ENCODE measurements around the gene CDR2. TPM values are rescaled to one million over a fixed set of nuclear protein-coding genes. Genes with fewer than 3 reads are reported as not detected.
"Not testable (repeated sequence)": the region's sequence is repeated elsewhere in the genome, so short reads cannot be mapped to it uniquely, and the experiment has no call there.

The CDR2 gene
- total and polyA plus RNA-seq, 2 donors (not counting 1 experiment from before 2014, with no cell fraction given): 8.0 to 11.3 TPM

GRCh38 chr16:22352723-22353122, 21.7 kb downstream of the CDR2 start:
- Mint-ChIP-seq H3K27ac (no peak overlapping the region), H3K9me3 (ENCODE audit: insufficient read depth) (no peaks in the 10 kb centered on the region), H3K4me3 (no peak overlapping the region), H3K4me1 (peaks cover 23% of the 10 kb centered on the region), H3K27me3 (no peaks in the 10 kb centered on the region)
- CTCF ChIA-PET: interaction anchor here (0.6 kb wide), 1 partner anchor 156 kb away, joined by 4 read pairs; no protein-coding TSS in a partner anchor
- no peak overlapping the region for H3K27ac ChIP-seq (ENCODE audit: low read length in 2 of 2)
- no peak for ATAC-seq (ENCODE audit: low read depth)
- no peak overlapping the region for H3K4me3 ChIP-seq (ENCODE audit: control extremely low read depth in 1 of 5, extremely low read depth in 1 of 5, insufficient read depth in 1 of 5, low read depth in 2 of 5, low read length in 4 of 5)
- WGBS (ENCODE audit: insufficient coverage): no CpG with 5 or more reads among the region's 5 CpGs
- H3K36me3 ChIP-seq (replicated peaks in 1 of 2; ENCODE audit: control extremely low read depth in 1 of 2, control insufficient read depth in 1 of 2, extremely low read depth in 1 of 2, insufficient read depth in 2 of 2, low read length in 1 of 2): peaks cover 0 to 12% of the 10 kb centered on the region in 2 experiments
- DNase-seq: no peak
- no peak overlapping the region for H3K4me2 ChIP-seq (replicated peaks; ENCODE audit: low read depth, low read length, poor library complexity, severe bottlenecking)
- H4K20me1 ChIP-seq (ENCODE audit: control insufficient read depth, insufficient read depth, low read length, poor library complexity, severe bottlenecking): no peaks in the 10 kb centered on the region
- H3K27me3 ChIP-seq (replicated peaks in 1 of 4; ENCODE audit: control extremely low read depth in 1 of 4, control insufficient read depth in 3 of 4, insufficient read depth in 4 of 4, low read length in 3 of 4): no peaks in the 10 kb centered on the region
- peaks cover 8 to 19% of the 10 kb centered on the region in 2 donors for H3K4me1 ChIP-seq (ENCODE audit: control insufficient read depth in 2 of 2, insufficient read depth in 2 of 2, low read length in 2 of 2)
- no peaks in the 10 kb centered on the region for H3K79me2 ChIP-seq (ENCODE audit: control insufficient read depth, insufficient read depth, low read length)
- H2AFZ ChIP-seq (ENCODE audit: insufficient read depth, low read depth, low read length, poor library complexity, severe bottlenecking): no peak overlapping the region
- POLR2A ChIA-PET: no interaction called here
- H3K9me3 ChIP-seq (ENCODE audit: control extremely low read depth in 1 of 3, control insufficient read depth in 2 of 3, insufficient read depth in 1 of 3, low read length in 2 of 3): no peaks in the 10 kb centered on the region
- no peak for TF ChIP-seq EZH2 (IDR thresholded peaks at IDR 0.05; ENCODE audit: borderline replicate concordance, insufficient read depth, low read depth, low read length, poor library complexity, severe bottlenecking)
- TF ChIP-seq, protein P1, sequence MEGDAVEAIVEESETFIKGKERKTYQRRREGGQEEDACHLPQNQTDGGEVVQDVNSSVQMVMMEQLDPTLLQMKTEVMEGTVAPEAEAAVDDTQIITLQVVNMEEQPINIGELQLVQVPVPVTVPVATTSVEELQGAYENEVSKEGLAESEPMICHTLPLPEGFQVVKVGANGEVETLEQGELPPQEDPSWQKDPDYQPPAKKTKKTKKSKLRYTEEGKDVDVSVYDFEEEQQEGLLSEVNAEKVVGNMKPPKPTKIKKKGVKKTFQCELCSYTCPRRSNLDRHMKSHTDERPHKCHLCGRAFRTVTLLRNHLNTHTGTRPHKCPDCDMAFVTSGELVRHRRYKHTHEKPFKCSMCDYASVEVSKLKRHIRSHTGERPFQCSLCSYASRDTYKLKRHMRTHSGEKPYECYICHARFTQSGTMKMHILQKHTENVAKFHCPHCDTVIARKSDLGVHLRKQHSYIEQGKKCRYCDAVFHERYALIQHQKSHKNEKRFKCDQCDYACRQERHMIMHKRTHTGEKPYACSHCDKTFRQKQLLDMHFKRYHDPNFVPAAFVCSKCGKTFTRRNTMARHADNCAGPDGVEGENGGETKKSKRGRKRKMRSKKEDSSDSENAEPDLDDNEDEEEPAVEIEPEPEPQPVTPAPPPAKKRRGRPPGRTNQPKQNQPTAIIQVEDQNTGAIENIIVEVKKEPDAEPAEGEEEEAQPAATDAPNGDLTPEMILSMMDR (IDR thresholded peaks at IDR 0.05): no peak
- intact Hi-C loops (cut with micrococcal nuclease): no loop called here
- no peak overlapping the region for H3K9ac ChIP-seq (ENCODE audit: low read length)

DNA sequence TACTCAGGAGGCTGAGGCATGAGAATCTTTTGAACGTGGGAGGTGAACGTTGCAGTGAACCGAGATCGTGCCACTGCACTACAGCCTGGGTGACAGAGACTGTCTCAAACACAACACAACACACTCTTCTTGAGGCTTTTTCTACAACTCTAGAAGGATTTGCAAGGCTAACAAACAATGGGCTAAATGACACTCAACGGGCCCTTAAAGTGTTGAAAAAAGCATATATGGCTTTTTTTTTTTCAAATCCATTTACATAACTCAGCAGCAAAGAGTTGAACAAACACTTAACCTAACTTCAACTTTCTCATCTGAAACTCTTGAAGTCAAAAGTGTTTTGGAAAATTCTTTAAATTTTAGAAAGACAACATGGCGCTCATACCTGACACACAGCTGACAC, 22.3 kb downstream of the CDR2 start:
- Mint-ChIP-seq H3K9me3 (ENCODE audit: insufficient read depth) (no peaks in the 10 kb centered on the region), H3K4me1 (peaks cover 17% of the 10 kb centered on the region), H3K27me3 (no peaks in the 10 kb centered on the region), H3K27ac (no peak overlapping the region), H3K4me3 (no peak overlapping the region)
- TF ChIP-seq EZH2 (IDR thresholded peaks at IDR 0.05; ENCODE audit: borderline replicate concordance, insufficient read depth, low read depth, low read length, poor library complexity, severe bottlenecking): no peak
- TF ChIP-seq, protein P1 (IDR thresholded peaks at IDR 0.05): no peak
- Histone ChIP-seq H3K9ac (ENCODE audit: low read length) (no peak overlapping the region), H3K79me2 (ENCODE audit: control insufficient read depth, insufficient read depth, low read length) (no peaks in the 10 kb centered on the region), H2AFZ (ENCODE audit: insufficient read depth, low read depth, low read length, poor library complexity, severe bottlenecking) (no peak overlapping the region), H3K9me3 (ENCODE audit: control extremely low read depth in 1 of 3, control insufficient read depth in 2 of 3, insufficient read depth in 1 of 3, low read length in 2 of 3) (no peaks in the 10 kb centered on the region), H3K4me2 (replicated peaks; ENCODE audit: low read depth, low read length, poor library complexity, severe bottlenecking) (no peak overlapping the region), H3K27me3 (replicated peaks in 1 of 4; ENCODE audit: control extremely low read depth in 1 of 4, control insufficient read depth in 3 of 4, insufficient read depth in 4 of 4, low read length in 3 of 4) (no peaks in the 10 kb centered on the region), H4K20me1 (ENCODE audit: control insufficient read depth, insufficient read depth, low read length, poor library complexity, severe bottlenecking) (no peaks in the 10 kb centered on the region), H3K27ac (ENCODE audit: low read length in 2 of 2) (no peak overlapping the region), H3K4me1 (ENCODE audit: control insufficient read depth in 2 of 2, insufficient read depth in 2 of 2, low read length in 2 of 2) (peaks cover 2 to 14% of the 10 kb centered on the region in 2 donors), H3K36me3 (replicated peaks in 1 of 2; ENCODE audit: control extremely low read depth in 1 of 2, control insufficient read depth in 1 of 2, extremely low read depth in 1 of 2, insufficient read depth in 2 of 2, low read length in 1 of 2) (peaks cover 0 to 12% of the 10 kb centered on the region in 2 experiments), H3K4me3 (ENCODE audit: control extremely low read depth in 1 of 5, extremely low read depth in 1 of 5, insufficient read depth in 1 of 5, low read depth in 2 of 5, low read length in 4 of 5) (no peak overlapping the region)
- DNase-seq (no peak), ATAC-seq (ENCODE audit: low read depth) (no peak)
- ChIA-PET POLR2A (no interaction called here), CTCF (no interaction called here)
- 100% methylated on average over 3 of the region's 6 CpGs for WGBS (ENCODE audit: insufficient coverage)
- intact Hi-C loops (cut with micrococcal nuclease): no loop called here

DNA sequence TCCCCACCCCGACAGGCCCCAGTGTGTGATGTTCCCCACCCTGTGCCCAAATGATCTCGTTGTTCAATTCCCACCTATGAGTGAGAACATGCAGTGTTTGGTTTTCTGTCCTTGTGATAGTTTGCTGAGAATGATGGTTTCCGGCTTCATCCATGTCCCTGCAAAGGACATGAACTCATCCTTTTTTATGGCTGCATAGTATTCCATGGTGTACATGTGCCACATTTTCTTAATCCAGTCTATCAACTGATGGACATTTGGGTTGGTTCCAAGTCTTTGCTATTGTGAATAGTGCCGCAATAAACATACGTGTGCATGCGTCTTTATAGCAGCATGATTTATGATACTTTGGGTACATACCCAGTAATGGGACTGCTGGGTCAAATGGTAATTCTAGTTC, 23.4 kb downstream of the CDR2 start:
- H3K9ac ChIP-seq (ENCODE audit: low read length); H3K27me3 ChIP-seq (replicated peaks in 1 of 4; ENCODE audit: control extremely low read depth in 1 of 4, control insufficient read depth in 3 of 4, insufficient read depth in 4 of 4, low read length in 3 of 4); ATAC-seq (ENCODE audit: low read depth); H3K9me3 Mint-ChIP-seq (ENCODE audit: insufficient read depth); H2AFZ ChIP-seq (ENCODE audit: insufficient read depth, low read depth, low read length, poor library complexity, severe bottlenecking); H3K4me2 ChIP-seq (replicated peaks; ENCODE audit: low read depth, low read length, poor library complexity, severe bottlenecking); H4K20me1 ChIP-seq (ENCODE audit: control insufficient read depth, insufficient read depth, low read length, poor library complexity, severe bottlenecking); H3K27me3 Mint-ChIP-seq; H3K27ac Mint-ChIP-seq; POLR2A ChIA-PET; H3K27ac ChIP-seq (ENCODE audit: low read length in 2 of 2); CTCF ChIA-PET; H3K9me3 ChIP-seq (ENCODE audit: control extremely low read depth in 1 of 3, control insufficient read depth in 2 of 3, insufficient read depth in 1 of 3, low read length in 2 of 3); intact Hi-C loops (cut with micrococcal nuclease); DNase-seq; H3K4me1 ChIP-seq (ENCODE audit: control insufficient read depth in 2 of 2, insufficient read depth in 2 of 2, low read length in 2 of 2); H3K79me2 ChIP-seq (ENCODE audit: control insufficient read depth, insufficient read depth, low read length); H3K4me3 Mint-ChIP-seq; H3K4me3 ChIP-seq (ENCODE audit: control extremely low read depth in 1 of 5, extremely low read depth in 1 of 5, insufficient read depth in 1 of 5, low read depth in 2 of 5, low read length in 4 of 5): not testable (repeated sequence)
- no CpG with 5 or more reads among the region's 6 CpGs for WGBS (ENCODE audit: insufficient coverage)
- H3K4me1 Mint-ChIP-seq: peaks cover 12% of the 10 kb centered on the region
- H3K36me3 ChIP-seq (replicated peaks in 1 of 2; ENCODE audit: control extremely low read depth in 1 of 2, control insufficient read depth in 1 of 2, extremely low read depth in 1 of 2, insufficient read depth in 2 of 2, low read length in 1 of 2): peaks cover 0 to 18% of the 10 kb centered on the region in 2 experiments
